HT-29 (cell line): ENCODE data around the gene GABRB1. TPM values are rescaled to one million over a fixed set of nuclear protein-coding genes. Genes with fewer than 3 reads are reported as not detected.

Experiments
- DNase-seq: peaks from one replicate; pipeline ENCODE4 v3.0.0-alpha.2; 2015; ENCODE audit warnings: low spot score
- total RNA-seq: library from RNA; depleted of rRNA; stranded (reverse); fragments of >200 nt; shearing (Covaris generic); gene quantifications from 2 replicates; pipeline ENCODE4 v1.2.3, GENCODE V29; 2014; rRNA removed

GABRB1 gene
- total RNA-seq, 1 experiment from 2014 or later: not detected

GRCh38 chr4:47466056-47466785 is 434.9 kb downstream of the GABRB1 start:
- DNase-seq: no peak

GRCh38 chr4:47468706-47469365 is 437.5 kb downstream of the GABRB1 start:
- no peak for DNase-seq

GRCh38 chr4:47469951-47470350 is 438.6 kb downstream of the GABRB1 start:
- no peak for DNase-seq

DNA sequence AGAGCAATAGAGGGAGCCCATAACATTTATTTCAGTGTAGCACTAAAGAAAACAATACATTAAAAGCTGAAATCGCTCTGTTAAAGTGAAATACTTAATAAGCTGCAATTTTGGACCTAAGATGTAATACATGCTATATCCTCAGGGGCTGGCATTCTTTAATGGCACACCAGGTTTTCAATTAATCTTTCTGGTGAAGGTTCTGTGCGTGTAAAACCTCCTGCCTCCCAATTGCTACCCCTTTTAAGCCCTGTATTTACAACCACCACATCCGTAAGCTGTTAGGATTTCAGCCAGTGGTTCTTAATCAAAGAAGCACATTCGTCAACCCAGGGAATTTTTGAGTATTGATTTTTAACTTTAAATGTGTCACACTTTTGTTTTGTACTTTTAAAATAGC is 439.7 kb downstream of the GABRB1 start:
- DNase-seq: no peak

- DNase-seq: no peak
Observed at GRCh38 chr4:47471591-47471990, 440.2 kb downstream of the GABRB1 start.

- no peak for DNase-seq
Observed at GRCh38 chr4:47473141-47473750, 441.9 kb downstream of the GABRB1 start.

GRCh38 chr4:47474799-47475198 is 443.4 kb downstream of the GABRB1 start:
- DNase-seq: no peak

GRCh38 chr4:47475411-47475810 is 444.0 kb downstream of the GABRB1 start:
- no peak for DNase-seq

Other genes starting within 250 kb of the GABRB1 start
- not detected in 2 replicates for gene COX7B2, start 122.3 kb upstream of the GABRB1 start, total RNA-seq
- not detected in 2 replicates for gene GABRA4, start 38.0 kb upstream of the GABRB1 start, total RNA-seq